KOPT-K1 (cell line): ENCODE data around the gene LAMC1.

Experiments
- H3K27ac ChIP-seq: fragments of 200-600 bp; sonication (generic); 2 replicates; pipeline ENCODE4 v1.5.1; 2016; ENCODE audit warnings: antibody characterized with exemption, mild to moderate bottlenecking, low read depth, low read length; ENCODE audit not compliant: poor library complexity, severe bottlenecking
- H3K36me3 ChIP-seq: fragments of 200-600 bp; sonication (generic); 2 replicates; pipeline ENCODE4 v1.5.1; 2017; ENCODE audit warnings: antibody characterized with exemption, mild to moderate bottlenecking, low read length, moderate library complexity; ENCODE audit not compliant: insufficient read depth
- H3K9me3 ChIP-seq: fragments of 200-600 bp; sonication (generic); 2 replicates; pipeline ENCODE4 v1.5.1; 2017; ENCODE audit warnings: antibody characterized with exemption, low read length, mild to moderate bottlenecking; ENCODE audit not compliant: insufficient read depth, poor library complexity, severe bottlenecking

The LAMC1 gene

GRCh38 chr1:183023146-183023600 is at the start of gene LAMC1:
LAMC1 (plus strand) TSS chr1:183023420; CDS start chr1:183023717, 297 bp downstream.
- Histone ChIP-seq H3K9me3 (no peaks in the 10 kb centered on the region), H3K36me3 (no peaks in the 10 kb centered on the region), H3K27ac (no peak within 1 kb of the TSS)

DNA sequence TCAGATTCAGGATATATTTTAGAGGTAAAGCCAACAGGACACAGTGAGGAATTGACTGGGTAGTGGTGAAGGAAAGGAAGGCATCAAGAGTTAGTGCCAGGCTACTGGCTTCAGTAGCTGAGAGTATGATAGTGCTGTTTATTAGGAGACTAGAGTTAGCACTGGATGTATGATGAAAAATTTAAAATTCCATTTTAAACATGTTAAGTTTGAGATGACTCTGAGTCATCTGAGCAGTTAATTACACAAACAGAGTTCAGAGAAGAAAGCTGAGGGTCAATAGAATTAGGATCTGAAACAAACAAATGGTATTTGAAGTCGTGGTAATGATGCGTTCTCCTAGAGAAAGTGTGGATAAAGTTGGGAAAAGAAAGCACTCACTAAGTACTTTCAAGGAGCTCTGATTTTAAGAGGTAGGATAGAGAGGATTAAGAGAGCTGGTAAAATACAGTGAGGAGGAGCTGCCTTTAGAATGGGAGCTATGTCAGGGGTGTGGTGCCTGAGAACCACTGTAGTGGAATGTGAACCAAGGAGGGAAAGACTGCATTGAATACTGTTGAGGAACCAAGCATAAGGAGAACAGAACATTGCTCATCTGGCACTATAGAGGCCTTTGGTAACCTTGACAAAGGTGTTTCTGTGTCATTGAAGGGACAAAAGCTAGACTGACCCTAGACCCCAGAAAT is 48.6 kb upstream of the LAMC1 start:
- Histone ChIP-seq H3K9me3 (no peaks in the 10 kb centered on the region), H3K27ac (no peak overlapping the region), H3K36me3 (no peaks in the 10 kb centered on the region)

DNA sequence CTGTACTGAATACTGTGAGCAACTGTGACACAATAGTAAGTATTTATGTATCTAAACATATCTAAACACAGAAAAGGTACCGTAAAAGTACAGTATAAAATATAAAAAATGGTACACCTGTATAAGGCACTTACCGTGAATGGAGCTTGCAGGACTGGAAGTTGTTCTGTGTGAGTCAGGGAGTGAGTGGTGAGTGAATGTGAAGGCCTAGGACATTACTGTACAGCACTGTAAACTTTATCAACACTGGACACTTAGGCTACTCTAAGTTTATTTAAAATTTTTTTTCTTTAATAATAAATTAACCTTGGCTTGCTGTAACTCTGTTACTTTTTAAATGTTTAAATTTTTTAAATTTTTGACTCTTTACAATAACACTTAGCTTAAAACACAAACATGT is 45.7 kb upstream of the LAMC1 start:
- Histone ChIP-seq H3K27ac (no peak overlapping the region), H3K9me3 (no peaks in the 10 kb centered on the region), H3K36me3 (no peaks in the 10 kb centered on the region)

- Histone ChIP-seq H3K27ac (no peak overlapping the region), H3K9me3 (no peaks in the 10 kb centered on the region), H3K36me3 (no peaks in the 10 kb centered on the region)
Observed at GRCh38 chr1:182978151-182978853, 44.9 kb upstream of the LAMC1 start.

GRCh38 chr1:182984138-182984537 is 39.1 kb upstream of the LAMC1 start:
- H3K9me3 ChIP-seq = no peaks in the 10 kb centered on the region
- no peak overlapping the region for H3K27ac ChIP-seq
- no peaks in the 10 kb centered on the region for H3K36me3 ChIP-seq

DNA sequence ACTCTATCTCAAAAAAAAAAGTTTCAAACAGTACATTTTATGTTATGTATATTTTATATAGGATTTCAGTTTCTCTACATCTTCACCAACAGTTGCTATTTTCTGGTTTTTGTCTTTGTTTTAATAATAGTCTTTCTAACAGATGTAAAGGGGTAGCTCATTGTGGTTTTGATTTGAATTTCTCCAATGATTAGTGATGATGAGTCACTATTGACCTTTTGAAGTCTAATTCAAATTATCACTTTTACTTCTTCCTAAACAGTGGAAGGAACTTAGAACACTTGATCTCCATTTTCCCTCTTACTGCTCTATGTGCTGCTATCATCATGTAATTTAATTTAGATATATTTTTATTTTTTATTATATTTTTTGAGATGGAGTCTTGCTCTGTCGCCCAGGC is 38.6 kb upstream of the LAMC1 start:
- Histone ChIP-seq H3K27ac (no peak overlapping the region), H3K9me3 (no peaks in the 10 kb centered on the region), H3K36me3 (no peaks in the 10 kb centered on the region)

DNA sequence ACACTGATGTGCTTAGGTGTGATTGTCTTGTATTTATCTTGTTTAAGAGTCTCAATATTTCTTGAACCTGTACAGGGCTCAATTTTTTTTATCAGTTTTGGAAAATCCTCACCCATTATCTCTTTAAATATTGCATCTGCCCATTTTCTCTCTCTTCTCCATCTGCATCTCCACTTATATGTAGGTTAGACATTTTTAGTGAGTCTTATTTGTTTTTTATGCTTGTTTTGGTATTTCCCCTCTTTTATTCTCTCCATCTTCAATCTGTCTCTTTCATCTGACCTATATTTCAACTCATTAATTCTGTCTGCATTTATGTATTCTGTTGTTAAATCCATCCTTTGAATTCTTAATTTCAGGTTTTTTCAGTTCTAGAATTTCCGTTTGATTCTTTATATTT is 37.3 kb upstream of the LAMC1 start:
- no peak overlapping the region for H3K27ac ChIP-seq
- H3K9me3 ChIP-seq = no peaks in the 10 kb centered on the region
- no peaks in the 10 kb centered on the region for H3K36me3 ChIP-seq

DNA sequence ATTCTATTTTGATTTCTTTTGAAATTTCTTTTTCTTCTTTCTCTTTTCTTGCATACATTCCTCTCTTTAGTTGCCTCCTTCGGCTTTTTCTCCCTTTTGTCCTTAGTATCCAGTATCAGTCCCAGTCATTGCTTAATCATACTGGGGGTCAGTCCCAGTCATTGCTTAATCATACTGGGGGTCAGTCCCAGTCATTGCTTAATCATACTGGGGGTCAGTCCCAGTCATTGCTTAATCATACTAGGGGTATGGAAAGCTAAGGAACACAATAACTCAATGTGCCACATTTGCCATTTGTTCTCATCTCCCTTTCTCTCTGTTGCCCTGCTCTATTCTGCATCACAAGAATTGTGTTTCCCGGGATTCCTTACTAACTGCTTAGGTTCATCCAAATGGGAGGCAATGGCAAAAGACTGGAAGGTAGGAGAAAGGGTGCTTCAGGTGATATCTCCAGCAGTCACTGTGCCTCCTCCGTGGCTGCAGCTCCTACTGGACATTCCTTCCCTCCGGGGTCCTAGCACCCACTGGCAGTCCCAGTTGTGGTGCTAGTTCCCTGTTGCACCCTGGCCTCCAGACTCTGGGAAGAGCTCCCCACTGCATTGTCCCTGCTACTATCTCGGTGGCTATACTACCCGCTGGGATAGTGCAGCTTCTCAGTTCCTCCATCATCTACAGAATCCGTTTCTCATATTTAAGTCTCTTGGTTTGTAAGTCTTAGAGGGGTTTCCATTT is 32.6 kb upstream of the LAMC1 start:
- no peaks in the 10 kb centered on the region for H3K36me3 ChIP-seq
- no peaks in the 10 kb centered on the region for H3K9me3 ChIP-seq
- H3K27ac ChIP-seq = no peak overlapping the region

- Histone ChIP-seq H3K36me3 (no peaks in the 10 kb centered on the region), H3K27ac (no peak overlapping the region), H3K9me3 (no peaks in the 10 kb centered on the region)
Observed at GRCh38 chr1:182993746-182994145, 29.5 kb upstream of the LAMC1 start.

DNA sequence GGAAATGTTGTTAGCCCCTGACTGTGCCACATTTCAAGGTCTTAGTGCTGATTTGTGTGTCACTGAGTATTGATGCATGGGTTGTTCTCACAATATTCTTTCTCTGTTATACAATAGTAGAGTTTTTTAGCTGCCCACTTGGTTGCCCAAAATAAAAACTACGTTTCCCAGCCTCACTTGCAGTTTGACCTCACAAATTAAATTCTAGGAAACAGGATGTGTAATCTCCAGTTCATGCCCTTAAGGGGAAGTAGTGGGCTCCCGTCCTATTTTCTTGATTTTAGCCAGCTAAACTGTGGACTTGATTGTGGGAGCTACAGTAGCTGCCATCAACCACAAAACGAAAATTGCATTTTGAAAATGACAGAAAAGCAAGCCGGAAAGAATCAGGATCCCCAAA is 27.3 kb upstream of the LAMC1 start:
- Histone ChIP-seq H3K9me3 (no peaks in the 10 kb centered on the region), H3K27ac (no peak overlapping the region), H3K36me3 (no peaks in the 10 kb centered on the region)

GRCh38 chr1:182996816-182997215 is 26.4 kb upstream of the LAMC1 start:
- H3K27ac ChIP-seq = no peak overlapping the region
- H3K36me3 ChIP-seq = no peaks in the 10 kb centered on the region
- H3K9me3 ChIP-seq = no peaks in the 10 kb centered on the region

DNA sequence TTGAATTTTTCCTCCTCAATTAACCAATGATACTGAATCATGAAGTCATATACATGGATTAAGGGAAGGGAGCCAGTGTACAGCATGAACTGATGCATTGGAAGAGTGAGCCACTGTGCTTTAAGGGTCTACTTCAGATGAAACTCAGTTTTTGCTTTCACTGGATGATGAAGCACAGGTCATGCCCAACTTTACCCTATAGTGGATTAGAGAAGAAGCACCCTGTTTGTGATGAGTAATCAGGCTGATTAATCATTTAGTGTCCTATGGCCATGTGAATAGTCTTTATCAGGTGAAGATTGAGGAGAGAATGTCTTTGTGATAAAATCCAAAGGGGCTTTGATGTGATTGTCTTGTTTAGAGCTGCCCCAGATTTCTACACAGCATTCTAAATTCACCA is 24.7 kb upstream of the LAMC1 start:
- H3K27ac ChIP-seq = no peak overlapping the region
- H3K9me3 ChIP-seq = no peaks in the 10 kb centered on the region
- no peaks in the 10 kb centered on the region for H3K36me3 ChIP-seq

- H3K9me3 ChIP-seq = no peaks in the 10 kb centered on the region
- no peaks in the 10 kb centered on the region for H3K36me3 ChIP-seq
- no peak overlapping the region for H3K27ac ChIP-seq
Observed at GRCh38 chr1:183000167-183000962, 22.9 kb upstream of the LAMC1 start.

DNA sequence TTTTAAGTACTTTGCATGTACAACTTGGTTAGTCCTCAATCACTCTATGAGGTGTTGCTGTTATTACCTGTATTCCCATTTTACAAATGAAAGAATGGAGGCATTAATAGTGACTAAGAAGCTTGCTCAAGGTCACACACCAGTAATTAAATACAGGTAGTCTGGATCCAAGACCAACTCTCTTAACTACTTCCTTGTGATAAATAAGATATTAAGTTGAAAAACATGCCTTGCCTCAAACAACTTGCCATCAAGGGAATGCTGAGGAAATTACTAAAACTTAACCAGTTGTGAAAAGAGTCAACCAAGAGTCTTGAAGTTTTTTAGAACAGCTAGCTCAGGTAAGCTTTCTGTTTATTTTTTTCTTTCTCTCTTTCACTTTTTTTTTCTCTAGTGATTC is 21.0 kb upstream of the LAMC1 start:
- Histone ChIP-seq H3K9me3 (no peaks in the 10 kb centered on the region), H3K36me3 (no peaks in the 10 kb centered on the region), H3K27ac (no peak overlapping the region)

- H3K27ac ChIP-seq = no peak overlapping the region
- no peaks in the 10 kb centered on the region for H3K9me3 ChIP-seq
- H3K36me3 ChIP-seq = no peaks in the 10 kb centered on the region
Observed at GRCh38 chr1:183002797-183003196, 20.4 kb upstream of the LAMC1 start.
